CD4-positive, CD25-positive, alpha-beta regulatory T cell (primary cell): ENCODE measurements around the gene COMTD1. TPM values are rescaled to one million over a fixed set of nuclear protein-coding genes. Genes with fewer than 3 reads are reported as not detected.
A peak's percentile ranks its signal among the peaks of the same experiment; 100 is the strongest.

Experiments used
- ATAC-seq, 2 donors: fragments of 150-1000 bp; cut with Tn5 transposase; one replicate each; pipeline ENCODE4 v1.10.0; 2021; ENCODE audit warnings: low read depth in 2 of 2, moderate number of reproducible peaks in 2 of 2, moderate library complexity in 1 of 2
- DNase-seq, 3 donors: peaks; one replicate each; pipeline versions ENCODE4 v3.0.0 to v3.0.0-alpha.2; 2012 to 2022; ENCODE audit warnings: mixed read lengths in 1 of 3
- H3K27ac ChIP-seq: one replicate; pipeline ENCODE4 v1.7.0; 2013; ENCODE audit warnings: mild to moderate bottlenecking, low read length; ENCODE audit not compliant: insufficient read depth, poor library complexity, severe bottlenecking
- H3K27me3 ChIP-seq: one replicate; pipeline ENCODE4 v1.7.0; 2013; ENCODE audit warnings: low read length; ENCODE audit not compliant: control insufficient read depth, insufficient read depth
- H3K36me3 ChIP-seq: one replicate; pipeline ENCODE4 v1.7.0; 2013; ENCODE audit warnings: mild to moderate bottlenecking, low read length, moderate library complexity; ENCODE audit not compliant: control insufficient read depth, insufficient read depth
- H3K4me1 ChIP-seq: 2 replicates; pipeline ENCODE4 v1.7.0; 2013; ENCODE audit warnings: mild to moderate bottlenecking, low read length; ENCODE audit not compliant: insufficient read depth, control insufficient read depth, poor library complexity, severe bottlenecking
- H3K4me3 ChIP-seq: one replicate; pipeline ENCODE4 v1.7.0; 2013; ENCODE audit warnings: low read depth, mild to moderate bottlenecking, low read length, moderate library complexity
- H3K9me3 ChIP-seq, 2 experiments: 1 replicate in 1 of 2; 2 replicates in 1 of 2; pipeline ENCODE4 v1.7.0; 2013; ENCODE audit warnings: low read length in 2 of 2, mild to moderate bottlenecking in 1 of 2, moderate library complexity in 1 of 2; ENCODE audit not compliant: control insufficient read depth in 2 of 2
- H3K27ac Mint-ChIP-seq, 3 donors: one replicate each; pipeline ENCODE4 v1.8.0; 2020 to 2022; ENCODE audit warnings: mild to moderate bottlenecking in 3 of 3, mixed read lengths in 3 of 3, moderate library complexity in 2 of 3
- H3K27me3 Mint-ChIP-seq: one replicate; pipeline ENCODE4 v1.8.0; 2022; ENCODE audit warnings: mild to moderate bottlenecking, mixed read lengths
- H3K36me3 Mint-ChIP-seq: one replicate; pipeline ENCODE4 v1.8.0; 2020; ENCODE audit warnings: mixed read lengths
- H3K4me1 Mint-ChIP-seq, 4 donors: one replicate each; pipeline ENCODE4 v1.8.0; 2020 to 2022; ENCODE audit warnings: mixed read lengths in 4 of 4, mild to moderate bottlenecking in 1 of 4
- H3K4me3 Mint-ChIP-seq, 4 donors: one replicate each; pipeline ENCODE4 v1.8.0; 2020 to 2022; ENCODE audit warnings: mild to moderate bottlenecking in 4 of 4, mixed read lengths in 4 of 4, moderate library complexity in 3 of 4
- H3K9me3 Mint-ChIP-seq, 7 donors: one replicate each; pipeline ENCODE4 v1.8.0; 2020 to 2022; ENCODE audit warnings: mixed read lengths in 7 of 7, mild to moderate bottlenecking in 3 of 7, moderate library complexity in 2 of 7
- polyA plus RNA-seq, 4 donors: library from polyadenylated mRNA; unstranded; fragments of 300-500 nt; fragmentation: Illumina TruSeq; gene quantifications; one replicate each; pipeline ENCODE4 v1.2.3, GENCODE V29; 2021
- total RNA-seq: library from RNA; stranded (reverse); gene quantifications from one replicate; pipeline ENCODE4 v1.2.3, GENCODE V29; 2022

COMTD1 gene
- total and polyA plus RNA-seq, 5 donors from 2014 or later: 20.0 to 35.0 (median 21.9) TPM

DNA sequence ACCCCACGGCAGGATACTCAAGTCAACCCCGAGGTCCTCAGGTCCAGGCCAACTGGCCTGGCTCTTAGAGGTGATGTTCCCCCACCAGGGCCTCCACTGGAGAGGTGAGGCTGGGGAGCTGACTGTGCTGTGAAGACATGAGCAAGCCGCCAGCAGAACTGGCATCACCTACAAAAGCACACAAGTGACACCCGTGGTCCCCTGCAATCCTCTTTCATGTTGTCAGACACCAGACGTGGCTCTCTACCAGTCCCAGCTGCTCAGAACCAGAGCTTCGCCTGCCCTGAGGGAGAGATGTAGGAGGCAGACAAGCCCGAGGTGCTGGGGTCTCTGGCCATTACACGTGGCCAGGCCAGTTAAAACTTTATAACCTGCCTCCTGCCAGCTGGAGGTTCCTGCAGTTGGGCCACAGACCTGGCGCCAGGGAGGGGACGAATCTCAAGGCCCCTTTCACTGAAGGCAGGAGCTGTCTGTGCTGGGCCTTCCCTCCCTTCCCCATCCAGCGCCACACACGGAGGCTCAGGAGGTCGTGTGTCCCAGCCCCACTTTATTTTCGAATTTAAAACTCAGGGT, 2.2 kb downstream of the COMTD1 start:
- ATAC-seq (no peak), DNase-seq (no peak)
- Mint-ChIP-seq H3K9me3 (no peaks in the 10 kb centered on the region), H3K4me1 (peaks cover 8 to 37% (median 25%) of the 10 kb centered on the region in 4 donors), H3K4me3 (peak overlapping the region; percentile 83 to 88 (median 86)), H3K27me3 (no peaks in the 10 kb centered on the region), H3K27ac (peak overlapping the region; percentile 90 to 93 (median 91)), H3K36me3 (peaks cover 16% of the 10 kb centered on the region)
- H3K4me1 ChIP-seq: peaks cover 24% of the 10 kb centered on the region
- H3K4me3 ChIP-seq: peak overlapping the region; percentile 32
- no peaks in the 10 kb centered on the region for H3K9me3 ChIP-seq
- H3K27me3 ChIP-seq: no peaks in the 10 kb centered on the region
- peaks cover 28% of the 10 kb centered on the region for H3K36me3 ChIP-seq
- H3K27ac ChIP-seq: peak overlapping the region; percentile 82

GRCh38 chr10:75231672-75232581, 3.8 kb downstream of the COMTD1 start:
- H3K27ac Mint-ChIP-seq: peak overlapping the region; percentile 10 to 94 (median 91)
- H3K4me1 ChIP-seq: peaks cover 24% of the 10 kb centered on the region
- no peak overlapping the region for H3K4me3 ChIP-seq
- no peaks in the 10 kb centered on the region for H3K27me3 Mint-ChIP-seq
- H3K27me3 ChIP-seq: no peaks in the 10 kb centered on the region
- no peaks in the 10 kb centered on the region for H3K9me3 Mint-ChIP-seq
- ATAC-seq (no peak), DNase-seq (no peak)
- no peaks in the 10 kb centered on the region for H3K9me3 ChIP-seq
- H3K27ac ChIP-seq: peak overlapping the region; percentile 76
- peaks cover 17% of the 10 kb centered on the region for H3K36me3 Mint-ChIP-seq
- peak overlapping the region in 3 of 4 donors; percentile 16 to 87 (median 44) for H3K4me3 Mint-ChIP-seq
- H3K36me3 ChIP-seq: peaks cover 33% of the 10 kb centered on the region
- H3K4me1 Mint-ChIP-seq: peaks cover 10 to 42% (median 32%) of the 10 kb centered on the region in 4 donors

DNA sequence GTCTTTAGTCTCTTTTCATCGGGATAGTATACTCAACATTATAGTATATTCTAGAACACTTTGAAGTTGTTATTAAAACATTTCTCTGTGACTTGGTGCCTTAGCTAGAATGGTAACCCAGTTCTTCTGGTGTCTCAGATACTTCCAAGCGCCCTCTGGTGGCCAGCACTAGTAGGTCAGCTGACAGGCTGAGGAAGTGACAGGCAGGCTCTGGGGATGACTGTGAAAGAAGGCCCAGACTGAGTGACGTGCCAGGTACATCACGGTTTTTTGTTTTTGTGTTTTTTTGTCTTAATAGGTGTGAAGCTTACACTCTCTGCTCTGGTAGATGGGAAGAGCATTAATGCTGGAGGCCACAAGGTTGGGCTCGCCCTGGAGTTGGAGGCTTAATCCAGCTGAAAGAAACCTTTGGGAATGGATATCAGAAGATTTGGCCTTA, 5.1 kb downstream of the COMTD1 start:
- no peaks in the 10 kb centered on the region for H3K9me3 ChIP-seq
- H3K4me1 Mint-ChIP-seq: peaks cover 10 to 49% (median 36%) of the 10 kb centered on the region in 4 donors
- DNase-seq (peak; percentile 88 to 94 (median 93)), ATAC-seq (peak; percentile 65 to 67)
- H3K36me3 ChIP-seq: peaks cover 43% of the 10 kb centered on the region
- H3K9me3 Mint-ChIP-seq: no peaks in the 10 kb centered on the region
- peak overlapping the region in 3 of 4 donors; percentile 10 to 66 (median 22) for H3K4me3 Mint-ChIP-seq
- peaks cover 21% of the 10 kb centered on the region for H3K36me3 Mint-ChIP-seq
- H3K27me3 Mint-ChIP-seq: no peaks in the 10 kb centered on the region
- H3K27me3 ChIP-seq: no peaks in the 10 kb centered on the region
- H3K4me3 ChIP-seq: no peak overlapping the region
- peak overlapping the region; percentile 74 to 96 (median 94) for H3K27ac Mint-ChIP-seq
- H3K27ac ChIP-seq: peak overlapping the region; percentile 76
- H3K4me1 ChIP-seq: peaks cover 27% of the 10 kb centered on the region

- peaks cover 16 to 55% (median 43%) of the 10 kb centered on the region in 4 donors for H3K4me1 Mint-ChIP-seq
- peak overlapping the region in 2 of 3 donors; percentile 42 to 94 for H3K27ac Mint-ChIP-seq
- H3K9me3 ChIP-seq: no peaks in the 10 kb centered on the region
Observed at GRCh38 chr10:75229971-75230370, 5.8 kb downstream of the COMTD1 start.

GRCh38 chr10:75228834-75229233, 6.9 kb downstream of the COMTD1 start:
- H3K36me3 ChIP-seq: peaks cover 60% of the 10 kb centered on the region

More at GRCh38 chr10:75229971-75230370, 5.8 kb downstream of the COMTD1 start:
- Histone ChIP-seq H3K4me3 (no peak overlapping the region), H3K4me1 (peaks cover 31% of the 10 kb centered on the region), H3K27ac (peak overlapping the region; percentile 52), H3K36me3 (peaks cover 49% of the 10 kb centered on the region), H3K27me3 (no peaks in the 10 kb centered on the region)
- Mint-ChIP-seq H3K36me3 (peaks cover 28% of the 10 kb centered on the region), H3K27me3 (no peaks in the 10 kb centered on the region), H3K4me3 (no peak overlapping the region), H3K9me3 (no peaks in the 10 kb centered on the region)
- DNase-seq: no peak
- ATAC-seq: no peak

GRCh38 chr10:75228278-75228677, 7.5 kb downstream of the COMTD1 start:
- Mint-ChIP-seq H3K36me3 (peaks cover 41% of the 10 kb centered on the region), H3K4me3 (peak overlapping the region in 1 of 4 donors; percentile 3), H3K27me3 (no peaks in the 10 kb centered on the region), H3K4me1 (peaks cover 23 to 66% (median 56%) of the 10 kb centered on the region in 4 donors), H3K9me3 (no peaks in the 10 kb centered on the region), H3K27ac (peak overlapping the region; percentile 41 to 94 (median 84))
- no peak overlapping the region for H3K4me3 ChIP-seq
- ATAC-seq (no peak), DNase-seq (no peak)
- no peak overlapping the region for H3K27ac ChIP-seq
- H3K9me3 ChIP-seq: no peaks in the 10 kb centered on the region
- peaks cover 34% of the 10 kb centered on the region for H3K4me1 ChIP-seq
- H3K36me3 ChIP-seq: peaks cover 66% of the 10 kb centered on the region
- H3K27me3 ChIP-seq: no peaks in the 10 kb centered on the region

More at GRCh38 chr10:75228834-75229233, 6.9 kb downstream of the COMTD1 start:
- peaks cover 23 to 66% (median 54%) of the 10 kb centered on the region in 4 donors for H3K4me1 Mint-ChIP-seq
- no peaks in the 10 kb centered on the region for H3K9me3 ChIP-seq
- ATAC-seq (no peak), DNase-seq (no peak)
- H3K4me3 ChIP-seq: no peak overlapping the region
- no peaks in the 10 kb centered on the region for H3K27me3 Mint-ChIP-seq
- H3K4me1 ChIP-seq: peaks cover 34% of the 10 kb centered on the region
- H3K4me3 Mint-ChIP-seq: peak overlapping the region in 1 of 4 donors; percentile 3
- H3K27ac ChIP-seq: peak overlapping the region; percentile 52
- peaks cover 36% of the 10 kb centered on the region for H3K36me3 Mint-ChIP-seq
- H3K9me3 Mint-ChIP-seq: no peaks in the 10 kb centered on the region
- peak overlapping the region in 2 of 3 donors; percentile 84 to 94 for H3K27ac Mint-ChIP-seq
- no peaks in the 10 kb centered on the region for H3K27me3 ChIP-seq

GRCh38 chr10:75226656-75227055, 9.1 kb downstream of the COMTD1 start:
- H3K36me3 ChIP-seq: peaks cover 72% of the 10 kb centered on the region
- Mint-ChIP-seq H3K9me3 (no peaks in the 10 kb centered on the region), H3K4me1 (peaks cover 23 to 73% (median 60%) of the 10 kb centered on the region in 4 donors)

More at GRCh38 chr10:75226656-75227055, 9.1 kb downstream of the COMTD1 start:
- no peak overlapping the region for H3K4me3 ChIP-seq
- peak overlapping the region in 2 of 3 donors; percentile 77 to 80 for H3K27ac Mint-ChIP-seq
- ATAC-seq: no peak
- DNase-seq: no peak
- H3K27me3 ChIP-seq: no peaks in the 10 kb centered on the region
- no peaks in the 10 kb centered on the region for H3K27me3 Mint-ChIP-seq
- peaks cover 49% of the 10 kb centered on the region for H3K36me3 Mint-ChIP-seq
- no peaks in the 10 kb centered on the region for H3K9me3 ChIP-seq
- H3K4me1 ChIP-seq: peaks cover 32% of the 10 kb centered on the region
- no peak overlapping the region for H3K4me3 Mint-ChIP-seq
- peak overlapping the region; percentile 19 for H3K27ac ChIP-seq
